GM12892 (cell line): ENCODE data around the gene ATOH8.

ENCODE experiments used
- POLR2A ChIP-seq: IDR thresholded peaks from 2 replicates; pipeline ENCODE4 v1.6.1; 2011; ENCODE audit warnings: low read depth, low read length, control low read depth
- POLR2AphosphoS5 ChIP-seq: IDR thresholded peaks from 2 replicates; pipeline ENCODE4 v1.6.1; 2011; ENCODE audit warnings: low read depth, low read length, control low read depth

DNA sequence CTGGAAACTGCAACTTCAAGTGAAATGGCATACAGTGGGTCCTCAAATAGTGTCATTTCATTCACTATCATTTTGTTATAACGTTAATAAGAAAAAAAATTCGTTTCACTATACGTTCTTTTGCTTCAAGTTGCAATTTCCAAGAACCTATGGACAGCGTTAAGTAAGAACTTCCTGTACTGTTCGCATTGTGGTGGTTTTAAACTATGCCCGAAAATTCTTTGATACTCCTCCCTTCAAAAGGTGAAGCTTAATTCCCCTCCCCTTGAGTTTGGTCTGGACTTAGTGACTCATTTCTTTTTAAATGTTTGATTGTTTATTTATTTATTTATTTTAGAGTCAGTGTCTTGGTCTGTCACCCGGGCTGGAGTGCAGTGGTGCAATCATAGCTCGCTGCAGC, 39.0 kb upstream of the ATOH8 start:
- TF ChIP-seq POLR2AphosphoS5 (no peak), POLR2A (no peak)
